ENCODE data around the gene PMFBP1. TPM values are rescaled to one million over a fixed set of nuclear protein-coding genes. Genes with fewer than 3 reads are reported as not detected.

PMFBP1 gene
- total RNA-seq, 1 experiment from 2014 or later = 5.6 TPM

DNA sequence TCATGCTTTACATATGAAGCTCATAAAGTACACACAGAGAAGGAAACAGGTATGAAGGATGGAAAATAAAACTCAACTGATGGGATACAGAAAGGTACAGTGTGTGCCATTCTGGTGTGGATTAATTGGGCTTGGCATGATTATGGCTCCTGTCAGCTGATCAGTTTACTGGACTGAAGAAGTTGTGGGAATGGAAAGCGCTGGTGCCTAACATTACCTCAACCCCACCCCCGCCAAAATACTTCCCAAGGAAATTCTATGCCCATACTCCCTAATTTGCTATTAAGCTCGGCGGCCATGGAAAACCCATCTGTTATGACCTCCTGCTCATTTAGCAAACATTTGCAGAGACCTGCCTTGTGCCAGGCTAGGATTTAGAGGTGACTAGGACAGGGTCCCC, 16.6 kb upstream of the PMFBP1 start:
- Histone ChIP-seq H2AFZ (ENCODE audit: low read depth, low read length, poor library complexity, severe bottlenecking) (no peak overlapping the region), H3K9ac (ENCODE audit: low read length) (no peak overlapping the region), H3K4me1 (ENCODE audit: control insufficient read depth in 1 of 2, insufficient read depth in 2 of 2, low read length in 2 of 2) (peaks cover 0 to 12% of the 10 kb centered on the region in 2 experiments; a peak in 2 of 4 replicates), H4K20me1 (ENCODE audit: insufficient read depth) (no peaks in the 10 kb centered on the region), H3K27me3 (ENCODE audit: insufficient read depth, low read length) (no peaks in the 10 kb centered on the region), H3K9me2 (ENCODE audit: insufficient read depth) (no peaks in the 10 kb centered on the region), H3K27ac (ENCODE audit: low read depth, low read length) (no peak overlapping the region), H3K9me3 (ENCODE audit: control insufficient read depth in 1 of 2, insufficient read depth in 1 of 2, low read depth in 1 of 2, low read length in 2 of 2) (no peaks in the 10 kb centered on the region), H3K79me2 (ENCODE audit: insufficient read depth, low read length) (no peaks in the 10 kb centered on the region), H3K36me3 (ENCODE audit: control insufficient read depth in 1 of 2, insufficient read depth in 2 of 2, low read length in 2 of 2) (no peaks in the 10 kb centered on the region), H3K4me2 (ENCODE audit: low read length) (no peak overlapping the region), H3K4me3 (replicated peaks in 1 of 2; ENCODE audit: low read depth in 1 of 2, low read length in 2 of 2) (no peak overlapping the region)
- BruUV-seq (replicated peaks) = no TSS peak
- ChIA-PET POLR2A (no interaction called here), RAD21 (ENCODE audit: low non-redundant PET in 1 of 2, low total read pairs in 2 of 2, uncharacterized antibody in 2 of 2, unreplicated experiment in 2 of 2) (no interaction called here), CTCF (no interaction called here)
- DNase-seq (ENCODE audit: low read depth, low spot score) = no peak
- intact Hi-C loops (cut with micrococcal nuclease) = no loop called here
- TF ChIP-seq, protein P1, sequence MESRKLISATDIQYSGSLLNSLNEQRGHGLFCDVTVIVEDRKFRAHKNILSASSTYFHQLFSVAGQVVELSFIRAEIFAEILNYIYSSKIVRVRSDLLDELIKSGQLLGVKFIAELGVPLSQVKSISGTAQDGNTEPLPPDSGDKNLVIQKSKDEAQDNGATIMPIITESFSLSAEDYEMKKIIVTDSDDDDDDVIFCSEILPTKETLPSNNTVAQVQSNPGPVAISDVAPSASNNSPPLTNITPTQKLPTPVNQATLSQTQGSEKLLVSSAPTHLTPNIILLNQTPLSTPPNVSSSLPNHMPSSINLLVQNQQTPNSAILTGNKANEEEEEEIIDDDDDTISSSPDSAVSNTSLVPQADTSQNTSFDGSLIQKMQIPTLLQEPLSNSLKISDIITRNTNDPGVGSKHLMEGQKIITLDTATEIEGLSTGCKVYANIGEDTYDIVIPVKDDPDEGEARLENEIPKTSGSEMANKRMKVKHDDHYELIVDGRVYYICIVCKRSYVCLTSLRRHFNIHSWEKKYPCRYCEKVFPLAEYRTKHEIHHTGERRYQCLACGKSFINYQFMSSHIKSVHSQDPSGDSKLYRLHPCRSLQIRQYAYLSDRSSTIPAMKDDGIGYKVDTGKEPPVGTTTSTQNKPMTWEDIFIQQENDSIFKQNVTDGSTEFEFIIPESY (IDR thresholded peaks at IDR 0.05; ENCODE audit: extremely low read depth, insufficient replicate concordance, low read length) = no peak
- no peak for TF ChIP-seq CEBPB (IDR thresholded peaks at IDR 0.05; ENCODE audit: low read depth)
- TF ChIP-seq SIN3A (IDR thresholded peaks at IDR 0.05; ENCODE audit: low read depth) = no peak
- ATAC-seq = no peak

DNA sequence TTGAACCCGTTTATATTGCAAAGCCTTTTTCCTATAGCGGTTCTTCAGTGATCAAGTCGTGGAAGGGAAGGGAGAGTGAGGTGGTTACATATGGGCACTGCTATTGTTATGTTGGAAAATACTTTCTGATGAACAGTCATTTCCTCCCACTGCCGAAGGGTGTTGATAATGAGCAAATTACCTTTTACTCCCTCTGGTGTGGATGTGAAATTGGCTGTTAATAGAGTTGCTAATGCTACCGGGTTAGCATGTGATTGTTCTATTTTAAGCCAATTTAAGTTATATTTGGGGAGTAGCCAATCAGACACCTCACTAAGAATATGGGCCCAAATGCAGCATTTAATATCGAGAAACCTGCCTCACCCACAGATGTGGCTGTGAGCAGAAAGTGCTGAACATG, 15.6 kb upstream of the PMFBP1 start:
- H4K20me1 ChIP-seq (ENCODE audit: insufficient read depth) = no peaks in the 10 kb centered on the region
- DNase-seq (ENCODE audit: low read depth, low spot score) = no peak
- H3K79me2 ChIP-seq (ENCODE audit: insufficient read depth, low read length) = no peaks in the 10 kb centered on the region
- H2AFZ ChIP-seq (ENCODE audit: low read depth, low read length, poor library complexity, severe bottlenecking) = no peak overlapping the region
- ChIA-PET RAD21 (ENCODE audit: low non-redundant PET in 1 of 2, low total read pairs in 2 of 2, uncharacterized antibody in 2 of 2, unreplicated experiment in 2 of 2) (no interaction called here), POLR2A (no interaction called here), CTCF (no interaction called here)
- H3K4me1 ChIP-seq (ENCODE audit: control insufficient read depth in 1 of 2, insufficient read depth in 2 of 2, low read length in 2 of 2) = peaks cover 0 to 12% of the 10 kb centered on the region in 2 experiments; a peak in 2 of 4 replicates
- H3K9me3 ChIP-seq (ENCODE audit: control insufficient read depth in 1 of 2, insufficient read depth in 1 of 2, low read depth in 1 of 2, low read length in 2 of 2) = no peaks in the 10 kb centered on the region
- H3K4me3 ChIP-seq (replicated peaks in 1 of 2; ENCODE audit: low read depth in 1 of 2, low read length in 2 of 2) = no peak overlapping the region
- no peak for ATAC-seq
- intact Hi-C loops (cut with micrococcal nuclease) = no loop called here
- no peak overlapping the region for H3K27ac ChIP-seq (ENCODE audit: low read depth, low read length)
- H3K4me2 ChIP-seq (ENCODE audit: low read length) = no peak overlapping the region
- no peaks in the 10 kb centered on the region for H3K36me3 ChIP-seq (ENCODE audit: control insufficient read depth in 1 of 2, insufficient read depth in 2 of 2, low read length in 2 of 2)
- H3K9ac ChIP-seq (ENCODE audit: low read length) = no peak overlapping the region
- no peaks in the 10 kb centered on the region for H3K27me3 ChIP-seq (ENCODE audit: insufficient read depth, low read length)
- no TSS peak for BruUV-seq (replicated peaks)
- H3K9me2 ChIP-seq (ENCODE audit: insufficient read depth) = no peaks in the 10 kb centered on the region
- no peak for TF ChIP-seq RAD21 (IDR thresholded peaks at IDR 0.05; ENCODE audit: low read depth)
- TF ChIP-seq, protein P1 (IDR thresholded peaks at IDR 0.05; ENCODE audit: extremely low read depth, insufficient replicate concordance, low read length) = no peak
- TF ChIP-seq ZNF274 (IDR thresholded peaks at IDR 0.05; ENCODE audit: low read depth, low read length) = no peak
- no peak for TF ChIP-seq POLR2A (IDR thresholded peaks at IDR 0.05; ENCODE audit: borderline replicate concordance, extremely low read depth, insufficient read depth, insufficient read length)
- no peak for TF ChIP-seq CBX3 (IDR thresholded peaks at IDR 0.05; ENCODE audit: low read depth)
- no peak for TF ChIP-seq JUND (IDR thresholded peaks at IDR 0.05)
- TF ChIP-seq, protein P2, sequence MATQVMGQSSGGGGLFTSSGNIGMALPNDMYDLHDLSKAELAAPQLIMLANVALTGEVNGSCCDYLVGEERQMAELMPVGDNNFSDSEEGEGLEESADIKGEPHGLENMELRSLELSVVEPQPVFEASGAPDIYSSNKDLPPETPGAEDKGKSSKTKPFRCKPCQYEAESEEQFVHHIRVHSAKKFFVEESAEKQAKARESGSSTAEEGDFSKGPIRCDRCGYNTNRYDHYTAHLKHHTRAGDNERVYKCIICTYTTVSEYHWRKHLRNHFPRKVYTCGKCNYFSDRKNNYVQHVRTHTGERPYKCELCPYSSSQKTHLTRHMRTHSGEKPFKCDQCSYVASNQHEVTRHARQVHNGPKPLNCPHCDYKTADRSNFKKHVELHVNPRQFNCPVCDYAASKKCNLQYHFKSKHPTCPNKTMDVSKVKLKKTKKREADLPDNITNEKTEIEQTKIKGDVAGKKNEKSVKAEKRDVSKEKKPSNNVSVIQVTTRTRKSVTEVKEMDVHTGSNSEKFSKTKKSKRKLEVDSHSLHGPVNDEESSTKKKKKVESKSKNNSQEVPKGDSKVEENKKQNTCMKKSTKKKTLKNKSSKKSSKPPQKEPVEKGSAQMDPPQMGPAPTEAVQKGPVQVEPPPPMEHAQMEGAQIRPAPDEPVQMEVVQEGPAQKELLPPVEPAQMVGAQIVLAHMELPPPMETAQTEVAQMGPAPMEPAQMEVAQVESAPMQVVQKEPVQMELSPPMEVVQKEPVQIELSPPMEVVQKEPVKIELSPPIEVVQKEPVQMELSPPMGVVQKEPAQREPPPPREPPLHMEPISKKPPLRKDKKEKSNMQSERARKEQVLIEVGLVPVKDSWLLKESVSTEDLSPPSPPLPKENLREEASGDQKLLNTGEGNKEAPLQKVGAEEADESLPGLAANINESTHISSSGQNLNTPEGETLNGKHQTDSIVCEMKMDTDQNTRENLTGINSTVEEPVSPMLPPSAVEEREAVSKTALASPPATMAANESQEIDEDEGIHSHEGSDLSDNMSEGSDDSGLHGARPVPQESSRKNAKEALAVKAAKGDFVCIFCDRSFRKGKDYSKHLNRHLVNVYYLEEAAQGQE (IDR thresholded peaks at IDR 0.05; ENCODE audit: low read depth) = no peak
- no peak for TF ChIP-seq TCF7L2 (IDR thresholded peaks at IDR 0.05; ENCODE audit: borderline replicate concordance, extremely low read depth, insufficient read depth, insufficient read length)

All from HCT116 (cell line).